Coronary artery (tissue), 2 donors: ENCODE data around the gene ORAI3.

Experiments
- DNase-seq: peaks from one replicate; pipeline ENCODE4 v3.0.0-alpha.2; 2017; ENCODE audit warnings: low spot score
- H3K27ac ChIP-seq, 2 donors: fragments of 200-600 bp; sonication (generic); one replicate each; pipeline ENCODE4 v1.5.1; 2016 to 2019
- H3K4me3 ChIP-seq: fragments of 200-600 bp; sonication (generic); 2 replicates; pipeline ENCODE4 v1.5.1; 2016; ENCODE audit warnings: mild to moderate bottlenecking, moderate library complexity
- CTCF ChIP-seq: fragments of 200-600 bp; sonication (generic); IDR thresholded peaks from one replicate; pipeline ENCODE4 v1.5.1; 2019; ENCODE audit warnings: antibody characterized with exemption

Gene ORAI3

GRCh38 chr16:30982548-30983288 lies 33.9 kb downstream of the ORAI3 start:
- no peak for DNase-seq
- Histone ChIP-seq H3K27ac (peak overlapping the region in 1 of 2 donors; percentile 56), H3K4me3 (no peak overlapping the region)
- no peak for TF ChIP-seq CTCF

GRCh38 chr16:30983289-30983889 lies 34.5 kb downstream of the ORAI3 start:
- peak overlapping the region in 1 of 2 donors; percentile 56 for H3K27ac ChIP-seq
- no peak overlapping the region for H3K4me3 ChIP-seq
- DNase-seq, result no peak
- no peak for TF ChIP-seq CTCF

GRCh38 chr16:30983898-30984610 lies 35.2 kb downstream of the ORAI3 start:
- no peak for DNase-seq
- H3K27ac ChIP-seq, result peak overlapping the region in 1 of 2 donors; percentile 82
- H3K4me3 ChIP-seq, result no peak overlapping the region
- TF ChIP-seq CTCF, result no peak

GRCh38 chr16:30984669-30985400 lies 36.0 kb downstream of the ORAI3 start, which contains the start of gene HSD3B7:
Gene HSD3B7 (plus strand): TSS chr16:30985207. CDS start chr16:30985659, 452 bp downstream.
- peak; percentile 98 for TF ChIP-seq CTCF
- Histone ChIP-seq H3K27ac (peak within 1 kb of the TSS; percentile 37 to 82), H3K4me3 (peak within 1 kb of the TSS; percentile 75)
- peak; percentile 91 for DNase-seq

GRCh38 chr16:30985401-30986128 lies 36.7 kb downstream of the ORAI3 start:
- Histone ChIP-seq H3K27ac (peak overlapping the region; percentile 37 to 82), H3K4me3 (peak overlapping the region; percentile 75)
- no peak for TF ChIP-seq CTCF
- DNase-seq, result no peak
